ENCODE results near the gene CPD. TPM values are rescaled to one million over a fixed set of nuclear protein-coding genes. Genes with fewer than 3 reads are reported as not detected.

The CPD gene
- total and polyA plus RNA-seq, 9 of the 15 experiments (the other 6 are each of a cell fraction or from before 2014, with no cell fraction given) = 4.5 to 24.4 (median 20.4) TPM

DNA sequence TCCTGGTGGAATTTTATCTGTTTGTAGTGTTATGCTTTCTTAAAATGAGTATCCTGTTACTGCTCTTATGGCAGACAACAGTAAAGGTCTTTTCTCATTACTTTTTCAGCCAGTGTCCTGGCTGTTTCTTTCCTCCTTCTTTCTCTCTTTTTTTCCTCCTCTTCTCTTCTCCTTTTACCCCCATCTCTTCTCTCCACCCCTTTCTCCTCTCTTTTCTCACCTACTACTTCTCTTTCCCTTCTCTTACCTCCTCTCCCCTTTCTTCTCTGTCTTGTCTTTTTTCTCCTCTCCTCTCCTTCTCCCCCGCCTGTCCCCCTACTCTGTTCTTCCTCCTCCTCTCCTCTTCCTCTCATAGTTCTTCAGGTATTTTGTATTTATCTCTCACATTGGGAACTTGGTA is 48.9 kb downstream of the CPD start:
- FAIRE-seq = no peak

DNA sequence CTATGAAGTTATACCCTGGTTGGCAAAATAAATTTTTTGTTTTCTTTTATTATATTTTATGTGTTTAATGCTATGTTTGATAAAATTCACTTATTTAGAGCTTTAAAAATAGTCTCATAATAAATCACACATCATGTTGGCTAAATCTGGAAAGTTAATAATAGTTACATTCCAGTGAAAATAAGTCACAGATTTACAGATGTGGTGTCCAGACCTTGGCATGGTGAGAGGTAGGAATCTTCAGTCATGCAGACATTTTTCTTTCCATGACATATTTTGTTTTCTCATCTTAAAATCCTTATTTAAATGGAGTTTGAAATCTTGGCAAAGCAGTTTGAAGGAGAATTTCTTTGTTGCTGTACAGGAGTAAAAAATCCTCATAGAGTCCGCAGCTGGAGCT is 50.4 kb downstream of the CPD start:
- intact Hi-C loops (cut with micrococcal nuclease) = no loop called here
- Histone ChIP-seq H3K27me3 (ENCODE audit: control insufficient read depth in 2 of 2, insufficient read depth in 2 of 2, low read length in 2 of 2) (no peaks in the 10 kb centered on the region), H3K9me1 (ENCODE audit: control insufficient read depth, insufficient read depth, low read length) (no peaks in the 10 kb centered on the region), H3K9me3 (replicated peaks; ENCODE audit: control insufficient read depth, insufficient read depth, low read depth, low read length) (no peaks in the 10 kb centered on the region), H3K9ac (ENCODE audit: insufficient read depth in 1 of 2, low read depth in 2 of 2, low read length in 2 of 2) (no peak overlapping the region), H3K4me3 (no peak overlapping the region), H3K79me2 (ENCODE audit: control insufficient read depth, insufficient read depth, low read length) (no peaks in the 10 kb centered on the region), H3K4me2 (ENCODE audit: insufficient read depth, low read length) (no peak overlapping the region), H2AFZ (ENCODE audit: low read depth, low read length) (no peak overlapping the region), H3K4me1 (replicated peaks in 1 of 2; ENCODE audit: control insufficient read depth in 2 of 2, insufficient read depth in 2 of 2, low read length in 2 of 2) (peaks cover 0 to 6% of the 10 kb centered on the region in 2 experiments; a peak in 2 of 5 replicates), H4K20me1 (replicated peaks; ENCODE audit: control insufficient read depth, insufficient read depth, low read length) (no peaks in the 10 kb centered on the region), H3K27ac (ENCODE audit: extremely low read depth, low read depth, low read length) (no peak overlapping the region), H3K36me3 (ENCODE audit: control insufficient read depth, insufficient read depth, low read length) (peaks cover 27% of the 10 kb centered on the region; the same call in 2 of the 3 replicates)
- POLR2A ChIA-PET = no interaction called here
- ATAC-seq (no peak), FAIRE-seq (no peak), DNase-seq (ENCODE audit: extremely low read depth in 1 of 4, low spot score in 3 of 4) (no peak)
- BruUV-seq (replicated peaks) = no TSS peak
- CTCF ChIA-PET (ENCODE audit: low intra/inter-chr PET ratio) = no interaction called here
- in situ Hi-C loops (cut with MboI) = no loop called here
- TF ChIP-seq CBX1 (IDR thresholded peaks at IDR 0.05; ENCODE audit: low read depth) = no peak
- 90% methylated on average over 1 of the region's 1 CpG for WGBS (ENCODE audit: insufficient coverage, low coverage, missing lambda C conversion rate)

More for the DNA sequence above, 48.9 kb downstream of the CPD start:
- Histone ChIP-seq H4K20me1 (replicated peaks; ENCODE audit: control insufficient read depth, insufficient read depth, low read length) (no peaks in the 10 kb centered on the region), H3K27me3 (ENCODE audit: control insufficient read depth in 2 of 2, insufficient read depth in 2 of 2, low read length in 2 of 2) (no peaks in the 10 kb centered on the region), H3K9ac (ENCODE audit: insufficient read depth in 1 of 2, low read depth in 2 of 2, low read length in 2 of 2) (no peak overlapping the region), H3K27ac (ENCODE audit: extremely low read depth, low read depth, low read length) (no peak overlapping the region), H3K9me1 (ENCODE audit: control insufficient read depth, insufficient read depth, low read length) (no peaks in the 10 kb centered on the region), H3K4me2 (ENCODE audit: insufficient read depth, low read length) (no peak overlapping the region), H3K4me3 (no peak overlapping the region), H3K4me1 (replicated peaks in 1 of 2; ENCODE audit: control insufficient read depth in 2 of 2, insufficient read depth in 2 of 2, low read length in 2 of 2) (no peaks in the 10 kb centered on the region), H2AFZ (ENCODE audit: low read depth, low read length) (no peak overlapping the region), H3K79me2 (ENCODE audit: control insufficient read depth, insufficient read depth, low read length) (no peaks in the 10 kb centered on the region), H3K9me3 (replicated peaks; ENCODE audit: control insufficient read depth, insufficient read depth, low read depth, low read length) (no peaks in the 10 kb centered on the region), H3K36me3 (ENCODE audit: control insufficient read depth, insufficient read depth, low read length) (peaks cover 34% of the 10 kb centered on the region; the same call in 2 of the 3 replicates)
- CTCF ChIA-PET (ENCODE audit: low intra/inter-chr PET ratio) = interaction anchor here (0.6 kb wide), 1 partner anchor 240 kb away, joined by 4 read pairs; no protein-coding TSS in a partner anchor
- intact Hi-C loops (cut with micrococcal nuclease) (no loop called here), in situ Hi-C loops (cut with MboI) (no loop called here)
- POLR2A ChIA-PET = no interaction called here
- TF ChIP-seq FOXK1 (CRISPR knock-in tag; IDR thresholded peaks at IDR 0.05; ENCODE audit: borderline replicate concordance) (no peak), MCM5 (IDR thresholded peaks at IDR 0.05; ENCODE audit: low read depth) (no peak), ZNF717 (CRISPR knock-in tag; IDR thresholded peaks at IDR 0.05) (no peak), GABPA (tag; conservative IDR thresholded peaks at IDR 0.05; ENCODE audit: low read depth) (no peak)
- TF ChIP-seq, protein P1, sequence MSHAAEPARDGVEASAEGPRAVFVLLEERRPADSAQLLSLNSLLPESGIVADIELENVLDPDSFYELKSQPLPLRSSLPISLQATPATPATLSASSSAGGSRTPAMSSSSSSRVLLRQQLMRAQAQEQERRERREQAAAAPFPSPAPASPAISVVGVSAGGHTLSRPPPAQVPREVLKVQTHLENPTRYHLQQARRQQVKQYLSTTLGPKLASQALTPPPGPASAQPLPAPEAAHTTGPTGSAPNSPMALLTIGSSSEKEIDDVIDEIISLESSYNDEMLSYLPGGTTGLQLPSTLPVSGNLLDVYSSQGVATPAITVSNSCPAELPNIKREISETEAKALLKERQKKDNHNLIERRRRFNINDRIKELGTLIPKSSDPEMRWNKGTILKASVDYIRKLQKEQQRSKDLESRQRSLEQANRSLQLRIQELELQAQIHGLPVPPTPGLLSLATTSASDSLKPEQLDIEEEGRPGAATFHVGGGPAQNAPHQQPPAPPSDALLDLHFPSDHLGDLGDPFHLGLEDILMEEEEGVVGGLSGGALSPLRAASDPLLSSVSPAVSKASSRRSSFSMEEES (CRISPR knock-in tag; IDR thresholded peaks at IDR 0.05) = no peak
- no TSS peak for BruUV-seq (replicated peaks)
- ATAC-seq (no peak), DNase-seq (ENCODE audit: extremely low read depth in 1 of 4, low spot score in 3 of 4) (no peak)
- 73% methylated on average over 1 of the region's 1 CpG for WGBS (ENCODE audit: insufficient coverage, low coverage, missing lambda C conversion rate)
